Stimulated activated CD8-positive, alpha-beta memory T cell treated with anti-CD3 and anti-CD28 coated beads, Interleukin-2, amount 100 ng/mL, for 1 hour (primary cell): ENCODE results near the gene COL4A5.
"Not testable (repeated sequence)": the region's sequence is repeated elsewhere in the genome, so short reads cannot be mapped to it uniquely, and the experiment has no call there.

Experiments
- DNase-seq, 2 donors: peaks; one replicate each; pipeline ENCODE4 v3.0.0-alpha.2; 2020; ENCODE audit warnings: low read depth in 2 of 2

Gene COL4A5

GRCh38 chrX:108439426-108439942 is at the start of gene COL4A5:
Gene COL4A5, plus strand, starts transcription at chrX:108439838. Its CDS starts 288 bp downstream, at chrX:108440126.
- DNase-seq = no peak

GRCh38 chrX:108390976-108391717 is 48.5 kb upstream of the COL4A5 start:
- not testable (repeated sequence) for DNase-seq

DNA sequence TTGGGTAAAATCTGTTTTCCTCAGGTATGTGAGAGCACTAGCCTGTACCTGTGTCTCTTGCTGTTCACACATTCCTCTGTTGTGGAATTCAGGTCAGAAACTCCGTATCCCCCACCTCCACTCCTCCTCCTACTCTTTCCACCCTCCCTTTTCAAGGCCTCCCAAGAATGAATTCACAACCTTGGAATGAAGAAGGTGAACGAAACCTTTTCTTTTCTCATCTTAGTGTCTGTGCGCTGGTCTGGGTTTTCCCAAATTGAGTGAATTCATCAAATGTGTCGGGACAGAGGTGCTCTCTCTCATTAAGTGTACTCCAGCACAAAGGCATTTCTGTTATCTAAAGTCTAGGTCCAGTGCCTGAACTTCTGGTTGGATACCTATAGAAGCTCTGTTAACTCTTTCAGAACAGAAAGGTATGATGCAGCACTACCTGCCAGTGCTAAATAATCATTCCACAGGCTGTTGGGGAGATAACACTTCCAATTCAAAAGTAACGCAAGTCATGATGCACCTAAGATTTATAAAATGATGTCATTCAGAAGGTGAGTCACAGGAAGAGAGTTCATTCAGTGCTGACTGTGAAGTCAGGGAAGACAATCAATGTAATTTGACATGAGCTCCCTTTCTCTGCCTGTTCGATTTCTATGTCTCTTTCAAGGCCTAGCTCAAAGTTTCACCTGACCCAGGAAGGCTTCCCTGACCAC is 43.3 kb upstream of the COL4A5 start:
- DNase-seq = no peak

DNA sequence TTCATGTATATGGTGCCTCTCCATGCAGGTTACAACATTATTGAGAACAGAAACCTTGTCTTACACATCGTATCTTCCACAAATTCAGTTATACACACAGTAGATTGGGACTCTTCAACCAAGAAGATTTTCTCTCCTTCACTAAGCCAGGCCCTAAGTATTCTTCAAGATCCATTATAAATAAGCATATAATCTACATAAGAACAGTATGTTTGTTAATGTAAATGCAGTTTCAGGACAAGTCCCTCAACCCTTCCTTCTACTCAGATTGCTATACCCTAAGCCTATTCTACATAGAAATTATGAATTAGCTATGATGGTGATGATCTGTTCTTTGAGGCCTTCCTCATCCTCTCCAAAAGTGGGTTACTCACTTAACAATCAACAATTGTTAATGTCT is 42.7 kb upstream of the COL4A5 start:
- no peak for DNase-seq

- no peak for DNase-seq
Measured at GRCh38 chrX:108397627-108398391, 41.8 kb upstream of the COL4A5 start.

GRCh38 chrX:108399418-108400165 is 40.0 kb upstream of the COL4A5 start:
- DNase-seq = no peak

DNA sequence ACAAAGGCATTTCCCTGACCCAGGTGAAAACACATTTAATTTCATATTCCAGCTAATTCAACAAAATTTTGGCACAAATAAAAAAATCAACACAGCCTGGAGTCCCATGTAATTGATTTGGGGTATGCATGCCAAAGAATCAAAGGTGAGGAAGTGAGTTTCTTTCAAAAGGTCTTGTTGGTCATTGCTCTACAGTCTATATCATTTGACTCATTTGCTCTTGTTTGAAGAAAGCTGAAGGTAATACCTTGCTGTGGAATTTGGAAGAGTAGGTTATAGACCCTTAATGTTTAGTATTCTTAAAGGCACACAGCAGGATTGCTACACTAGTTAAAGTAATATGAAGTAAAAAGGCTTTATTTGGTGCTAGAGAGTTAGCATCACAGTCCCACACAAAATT is 26.9 kb upstream of the COL4A5 start:
- no peak for DNase-seq

DNA sequence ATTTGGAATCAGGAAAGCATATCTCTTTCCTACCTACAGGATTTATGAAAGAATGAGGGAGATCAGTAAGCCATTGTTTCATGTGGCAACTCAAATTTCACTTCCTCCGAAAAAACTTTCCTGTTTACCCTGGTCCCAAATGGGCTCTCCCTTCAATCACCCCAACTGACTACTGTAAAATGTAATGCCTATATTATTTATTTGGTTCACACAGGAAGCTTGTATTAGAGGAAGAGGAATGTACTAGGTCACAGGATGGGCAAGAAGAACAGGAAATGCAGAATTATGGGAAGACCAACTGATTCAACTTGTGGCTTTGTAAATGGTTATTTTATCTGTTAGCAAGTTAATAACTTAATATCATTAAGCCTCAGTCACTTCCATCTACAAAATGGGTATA is 24.5 kb upstream of the COL4A5 start:
- DNase-seq = no peak

- DNase-seq = no peak
Measured at GRCh38 chrX:108415891-108416290, 23.7 kb upstream of the COL4A5 start.

DNA sequence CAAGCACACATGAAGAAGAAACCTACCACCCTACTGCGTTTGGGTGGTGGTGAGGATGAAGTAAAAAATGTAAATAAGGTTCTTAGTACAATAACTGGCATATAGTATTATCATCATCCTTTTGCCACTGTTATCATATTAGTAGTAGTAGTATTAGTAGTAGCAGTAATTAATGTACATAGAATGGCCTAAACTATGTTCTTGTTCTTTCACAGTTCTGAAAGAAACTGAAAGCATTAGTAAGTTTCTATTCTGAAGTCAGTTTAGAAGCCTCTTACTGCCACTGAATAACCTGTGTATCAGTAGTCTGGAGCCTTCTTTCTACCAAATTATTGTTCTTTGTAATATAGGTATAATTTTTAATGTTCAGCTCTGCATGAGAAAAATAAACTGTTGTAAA is 22.4 kb upstream of the COL4A5 start:
- no peak for DNase-seq

DNA sequence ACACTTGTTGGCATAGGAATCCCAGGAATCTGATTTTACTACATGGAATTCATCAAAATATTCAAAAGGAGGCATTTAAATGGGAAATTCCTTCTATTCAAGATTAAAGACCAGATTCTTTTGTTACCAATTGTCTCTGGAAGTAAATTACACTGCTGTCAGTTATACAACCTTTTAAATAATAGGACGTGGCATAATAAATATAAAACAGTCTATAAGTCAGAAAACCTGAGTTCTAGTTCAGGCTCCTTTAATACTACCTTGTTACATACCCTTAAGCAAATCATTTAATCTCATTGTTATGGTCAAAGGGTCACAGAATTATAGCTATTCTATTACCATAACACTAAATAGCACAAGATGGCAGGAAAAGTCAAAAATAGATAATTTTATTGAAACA is 20.2 kb upstream of the COL4A5 start:
- DNase-seq = no peak

DNA sequence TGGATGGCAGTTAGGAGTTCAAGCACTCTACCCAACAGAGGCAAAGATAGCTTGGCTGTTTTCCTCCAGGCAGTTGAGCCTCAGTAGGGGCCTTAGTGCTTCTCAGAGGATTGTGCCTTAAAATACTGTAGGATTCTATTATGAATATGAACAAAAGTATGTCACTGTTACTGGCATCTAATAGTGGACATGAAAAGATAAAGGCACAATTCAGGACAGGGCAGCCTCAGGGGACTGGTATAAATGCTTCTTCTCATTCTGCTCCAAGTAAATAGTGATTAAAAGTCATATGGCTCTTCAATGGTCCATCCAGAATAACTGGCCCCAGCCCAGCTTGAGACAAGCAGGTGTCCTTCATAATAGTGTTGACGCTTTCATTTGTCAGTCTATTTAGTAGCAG is 19.2 kb upstream of the COL4A5 start:
- no peak for DNase-seq

DNA sequence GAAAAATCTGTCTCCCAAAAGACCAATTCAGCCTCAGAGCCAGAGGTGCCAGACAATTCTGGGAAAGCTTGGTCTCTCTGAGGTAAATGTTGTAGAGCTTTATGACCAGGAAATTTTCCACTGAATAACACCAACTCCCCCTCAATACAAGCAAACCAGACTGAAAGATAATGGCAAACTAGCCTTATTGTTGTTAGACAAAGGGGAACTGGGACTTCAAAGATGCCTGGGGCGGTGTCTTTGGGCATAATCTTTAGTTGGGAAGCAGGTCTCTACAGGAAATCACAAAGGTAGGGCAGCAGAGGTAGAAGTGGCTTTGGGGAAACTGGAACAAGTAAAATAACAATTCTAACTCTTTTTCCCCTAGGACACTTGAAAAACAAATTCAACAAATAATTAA is 13.4 kb upstream of the COL4A5 start:
- DNase-seq = no peak

GRCh38 chrX:108435261-108435660 is 4.4 kb upstream of the COL4A5 start:
- DNase-seq = no peak

DNA sequence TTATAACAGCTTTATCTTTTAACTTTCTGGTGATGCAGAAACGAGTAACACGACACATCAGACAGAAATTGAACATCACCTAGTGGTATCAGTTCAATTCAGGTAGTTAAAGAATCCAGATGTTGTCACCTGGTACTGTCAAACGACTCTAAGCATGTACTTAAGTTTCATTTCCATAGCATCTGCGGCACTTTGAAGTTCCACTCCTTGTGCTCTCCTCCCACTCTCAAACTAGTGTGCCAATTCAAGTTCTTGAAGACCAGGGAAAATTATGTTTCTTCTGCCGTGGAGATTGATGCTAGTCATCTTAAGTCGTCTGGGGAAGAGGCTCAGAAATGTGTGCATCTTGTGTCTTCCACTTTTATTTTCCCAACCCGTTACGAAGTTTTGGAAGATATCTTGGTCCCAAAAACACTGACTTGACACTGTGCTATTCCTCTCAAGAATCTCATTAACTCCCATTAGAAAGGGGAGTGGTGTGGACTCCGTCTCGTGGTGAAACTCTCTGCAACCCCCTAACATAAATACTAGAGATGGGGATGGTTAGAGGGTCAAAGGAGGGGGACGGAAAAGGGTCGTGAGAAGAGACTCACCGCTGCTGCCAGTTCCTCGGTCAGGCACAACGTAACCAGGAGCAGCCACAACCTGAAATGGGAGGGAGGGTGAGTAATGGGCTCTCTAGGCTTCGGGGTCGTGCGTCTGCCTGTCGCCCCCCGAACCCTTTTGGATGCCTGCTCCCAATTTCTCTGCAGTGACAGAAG is 2.1 kb upstream of the COL4A5 start:
- no peak for DNase-seq

DNA sequence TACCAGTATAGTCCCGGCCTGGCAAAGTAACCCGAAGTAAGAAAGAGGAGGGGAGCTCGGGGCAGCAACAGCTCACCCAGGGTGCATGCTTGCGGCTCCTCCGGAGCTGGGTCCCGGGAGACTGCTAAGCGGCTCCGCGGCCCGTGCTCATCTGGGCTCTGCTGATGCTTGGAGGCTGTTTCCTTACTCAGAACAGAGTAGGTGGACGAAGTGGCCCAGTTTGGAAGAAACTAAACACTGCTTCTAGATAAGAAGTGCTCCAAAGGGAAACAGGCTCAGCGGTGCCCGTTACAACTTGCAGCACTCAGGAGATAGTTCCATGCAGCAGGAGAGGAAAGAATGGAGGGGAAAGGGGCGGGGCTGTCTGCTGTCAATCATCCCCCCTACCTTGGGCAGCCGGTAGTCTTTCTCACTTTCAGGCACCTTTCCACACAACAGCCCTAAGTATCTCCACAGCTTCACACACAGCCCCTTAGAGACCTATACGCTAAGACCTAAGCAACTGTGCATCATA is 1.5 kb upstream of the COL4A5 start, which contains the start of gene COL4A6:
Gene COL4A6, minus strand, starts transcription at position 313 of the 514 bp plus-strand sequence. Its CDS starts 226 bp downstream, at position 87.
- no peak for DNase-seq

- no peak for DNase-seq
Measured at GRCh38 chrX:108439961-108440696, 491 bp downstream of the COL4A5 start.

- DNase-seq = no peak
Measured at GRCh38 chrX:108442901-108443464, 3.3 kb downstream of the COL4A5 start.

DNA sequence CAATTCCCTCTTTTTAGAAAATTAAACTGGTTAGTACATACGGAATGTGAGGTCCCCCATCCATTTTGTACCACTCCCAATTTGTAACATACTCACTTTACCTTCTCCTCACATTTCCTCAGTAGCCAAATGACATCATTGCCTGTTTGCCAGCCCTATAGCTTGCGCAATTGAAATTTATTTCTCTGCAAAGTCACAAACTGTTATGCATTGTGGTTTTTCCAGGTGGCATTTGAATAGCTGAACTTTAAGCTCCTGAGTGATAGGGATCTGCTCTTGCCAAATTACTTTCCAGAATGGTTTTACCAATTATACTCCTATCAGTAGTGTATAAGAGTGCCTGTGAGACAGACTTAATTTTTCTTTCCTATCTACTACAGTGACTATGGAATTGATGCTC is 7.7 kb downstream of the COL4A5 start:
- no peak for DNase-seq

DNA sequence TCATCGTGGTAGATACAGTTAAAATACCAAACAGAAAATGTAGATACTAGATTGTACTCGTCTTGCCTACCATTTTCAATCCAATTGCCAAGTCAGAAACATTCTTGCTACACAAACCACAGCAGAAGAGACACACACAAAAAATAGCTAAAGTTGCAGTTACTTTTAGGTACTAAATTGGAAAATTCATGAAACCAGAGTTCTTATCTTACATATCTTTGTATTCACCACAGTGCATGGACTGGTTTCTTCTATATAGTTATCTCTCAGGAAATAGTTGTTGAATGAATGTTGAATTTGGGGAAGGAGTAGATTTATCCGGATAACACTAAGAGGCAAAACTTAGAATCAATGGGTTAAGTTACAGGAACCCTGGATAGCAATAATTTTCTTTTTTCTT is 14.2 kb downstream of the COL4A5 start:
- no peak for DNase-seq
